ENCODE data around the gene CDH26. TPM values are rescaled to one million over a fixed set of nuclear protein-coding genes. Genes with fewer than 3 reads are reported as not detected.

Gene CDH26
- total and polyA plus RNA-seq, 2 donors (not counting 1 experiment from before 2014, with no cell fraction given) = 1.8 to 2.3 TPM

DNA sequence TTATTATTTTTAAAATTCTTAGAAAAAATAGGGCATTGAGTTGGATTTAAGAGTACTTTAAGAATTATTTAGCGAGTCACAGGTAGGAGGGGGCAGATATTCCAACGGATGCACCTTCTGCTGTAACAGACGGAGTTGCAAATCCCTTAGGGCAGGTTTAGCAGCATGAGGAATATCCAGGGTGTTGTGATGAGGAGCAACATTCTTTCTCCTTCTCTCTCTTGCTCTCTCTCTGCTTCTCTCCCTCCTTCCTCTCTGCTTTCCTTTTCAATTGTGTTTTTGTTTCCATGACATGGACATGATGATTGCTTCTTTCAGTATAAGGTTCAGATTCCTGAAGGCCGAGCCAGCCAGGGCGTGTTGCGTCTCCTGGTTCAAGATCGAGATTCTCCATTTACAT is 28.9 kb downstream of the CDH26 start:
- Histone ChIP-seq H2AFZ (ENCODE audit: insufficient read depth, low read depth, low read length, poor library complexity, severe bottlenecking) (no peak overlapping the region), H3K4me1 (ENCODE audit: control insufficient read depth in 2 of 2, insufficient read depth in 2 of 2, low read length in 2 of 2) (peaks cover 4 to 9% of the 10 kb centered on the region in 2 donors), H3K9ac (ENCODE audit: low read length) (no peak overlapping the region), H3K9me3 (ENCODE audit: control extremely low read depth in 1 of 3, control insufficient read depth in 2 of 3, insufficient read depth in 1 of 3, low read length in 2 of 3) (no peaks in the 10 kb centered on the region), H3K79me2 (ENCODE audit: control insufficient read depth, insufficient read depth, low read length) (no peaks in the 10 kb centered on the region), H3K36me3 (replicated peaks in 1 of 2; ENCODE audit: control extremely low read depth in 1 of 2, control insufficient read depth in 1 of 2, extremely low read depth in 1 of 2, insufficient read depth in 2 of 2, low read length in 1 of 2) (no peaks in the 10 kb centered on the region), H3K4me3 (ENCODE audit: control extremely low read depth in 1 of 5, extremely low read depth in 1 of 5, insufficient read depth in 1 of 5, low read depth in 2 of 5, low read length in 4 of 5) (no peak overlapping the region), H4K20me1 (ENCODE audit: control insufficient read depth, insufficient read depth, low read length, poor library complexity, severe bottlenecking) (no peaks in the 10 kb centered on the region), H3K4me2 (replicated peaks; ENCODE audit: low read depth, low read length, poor library complexity, severe bottlenecking) (no peak overlapping the region), H3K27me3 (replicated peaks in 1 of 4; ENCODE audit: control extremely low read depth in 1 of 4, control insufficient read depth in 3 of 4, insufficient read depth in 4 of 4, low read length in 3 of 4) (no peaks in the 10 kb centered on the region), H3K27ac (ENCODE audit: low read length in 2 of 2) (no peak overlapping the region)
- WGBS (ENCODE audit: insufficient coverage) = 100% methylated on average over 4 of the region's 7 CpGs
- Mint-ChIP-seq H3K4me1 (peaks cover 9% of the 10 kb centered on the region), H3K27ac (no peak overlapping the region), H3K4me3 (no peak overlapping the region), H3K9me3 (ENCODE audit: insufficient read depth) (no peaks in the 10 kb centered on the region), H3K27me3 (no peaks in the 10 kb centered on the region)
- ATAC-seq (ENCODE audit: low read depth) = no peak
- no peak for DNase-seq
- ChIA-PET CTCF (no interaction called here), POLR2A (no interaction called here)
- TF ChIP-seq, protein P1, sequence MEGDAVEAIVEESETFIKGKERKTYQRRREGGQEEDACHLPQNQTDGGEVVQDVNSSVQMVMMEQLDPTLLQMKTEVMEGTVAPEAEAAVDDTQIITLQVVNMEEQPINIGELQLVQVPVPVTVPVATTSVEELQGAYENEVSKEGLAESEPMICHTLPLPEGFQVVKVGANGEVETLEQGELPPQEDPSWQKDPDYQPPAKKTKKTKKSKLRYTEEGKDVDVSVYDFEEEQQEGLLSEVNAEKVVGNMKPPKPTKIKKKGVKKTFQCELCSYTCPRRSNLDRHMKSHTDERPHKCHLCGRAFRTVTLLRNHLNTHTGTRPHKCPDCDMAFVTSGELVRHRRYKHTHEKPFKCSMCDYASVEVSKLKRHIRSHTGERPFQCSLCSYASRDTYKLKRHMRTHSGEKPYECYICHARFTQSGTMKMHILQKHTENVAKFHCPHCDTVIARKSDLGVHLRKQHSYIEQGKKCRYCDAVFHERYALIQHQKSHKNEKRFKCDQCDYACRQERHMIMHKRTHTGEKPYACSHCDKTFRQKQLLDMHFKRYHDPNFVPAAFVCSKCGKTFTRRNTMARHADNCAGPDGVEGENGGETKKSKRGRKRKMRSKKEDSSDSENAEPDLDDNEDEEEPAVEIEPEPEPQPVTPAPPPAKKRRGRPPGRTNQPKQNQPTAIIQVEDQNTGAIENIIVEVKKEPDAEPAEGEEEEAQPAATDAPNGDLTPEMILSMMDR (IDR thresholded peaks at IDR 0.05) = no peak
- no peak for TF ChIP-seq EZH2 (IDR thresholded peaks at IDR 0.05; ENCODE audit: borderline replicate concordance, insufficient read depth, low read depth, low read length, poor library complexity, severe bottlenecking)
- intact Hi-C loops (cut with micrococcal nuclease) = no loop called here

DNA sequence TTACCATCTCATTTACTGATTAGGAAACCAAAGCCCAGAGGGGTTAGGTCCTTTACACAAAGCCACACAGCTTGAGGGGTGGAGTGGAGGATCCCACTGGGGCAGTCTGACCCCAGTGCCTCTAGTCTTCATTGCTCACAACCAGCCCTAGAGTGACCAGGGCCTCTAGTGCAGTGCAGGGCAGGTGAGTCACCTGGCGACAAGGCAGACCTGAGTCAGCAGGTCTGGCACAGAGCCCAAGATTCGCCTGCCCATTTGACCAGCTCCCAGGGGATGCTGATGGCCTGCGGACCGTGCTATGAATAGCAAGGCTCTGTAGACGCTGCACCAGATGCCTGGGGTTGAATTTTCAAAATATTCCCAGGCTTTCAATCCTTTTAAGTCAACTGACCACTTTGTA is 29.9 kb downstream of the CDH26 start:
- no peak overlapping the region for H2AFZ ChIP-seq (ENCODE audit: insufficient read depth, low read depth, low read length, poor library complexity, severe bottlenecking)
- no peaks in the 10 kb centered on the region for H3K79me2 ChIP-seq (ENCODE audit: control insufficient read depth, insufficient read depth, low read length)
- Mint-ChIP-seq H3K4me3 (no peak overlapping the region), H3K27ac (no peak overlapping the region), H3K27me3 (no peaks in the 10 kb centered on the region), H3K4me1 (peaks cover 9% of the 10 kb centered on the region), H3K9me3 (ENCODE audit: insufficient read depth) (no peaks in the 10 kb centered on the region)
- H3K27me3 ChIP-seq (replicated peaks in 1 of 4; ENCODE audit: control extremely low read depth in 1 of 4, control insufficient read depth in 3 of 4, insufficient read depth in 4 of 4, low read length in 3 of 4) = no peaks in the 10 kb centered on the region
- H3K4me1 ChIP-seq (ENCODE audit: control insufficient read depth in 2 of 2, insufficient read depth in 2 of 2, low read length in 2 of 2) = peaks cover 4 to 9% of the 10 kb centered on the region in 2 donors
- ATAC-seq (ENCODE audit: low read depth) (no peak), DNase-seq (no peak)
- H3K27ac ChIP-seq (ENCODE audit: low read length in 2 of 2) = no peak overlapping the region
- no peaks in the 10 kb centered on the region for H3K36me3 ChIP-seq (replicated peaks in 1 of 2; ENCODE audit: control extremely low read depth in 1 of 2, control insufficient read depth in 1 of 2, extremely low read depth in 1 of 2, insufficient read depth in 2 of 2, low read length in 1 of 2)
- 91% methylated on average over 5 of the region's 5 CpGs for whole genome bisulfite sequencing (ENCODE audit: insufficient coverage)
- no peaks in the 10 kb centered on the region for H4K20me1 ChIP-seq (ENCODE audit: control insufficient read depth, insufficient read depth, low read length, poor library complexity, severe bottlenecking)
- ChIA-PET CTCF (interaction anchor here (0.5 kb wide), 1 partner anchor 240 kb away, joined by 3 read pairs; no protein-coding TSS in a partner anchor), POLR2A (no interaction called here)
- no peak overlapping the region for H3K4me2 ChIP-seq (replicated peaks; ENCODE audit: low read depth, low read length, poor library complexity, severe bottlenecking)
- no peaks in the 10 kb centered on the region for H3K9me3 ChIP-seq (ENCODE audit: control extremely low read depth in 1 of 3, control insufficient read depth in 2 of 3, insufficient read depth in 1 of 3, low read length in 2 of 3)
- TF ChIP-seq EZH2 (IDR thresholded peaks at IDR 0.05; ENCODE audit: borderline replicate concordance, insufficient read depth, low read depth, low read length, poor library complexity, severe bottlenecking) = no peak
- TF ChIP-seq, protein P1 (IDR thresholded peaks at IDR 0.05) = no peak
- no peak overlapping the region for H3K9ac ChIP-seq (ENCODE audit: low read length)
- intact Hi-C loops (cut with micrococcal nuclease) = no loop called here
- H3K4me3 ChIP-seq (ENCODE audit: control extremely low read depth in 1 of 5, extremely low read depth in 1 of 5, insufficient read depth in 1 of 5, low read depth in 2 of 5, low read length in 4 of 5) = no peak overlapping the region

Data from B cell (primary cell).